NCI-H187 (cell line): ENCODE data around the gene SLC25A2.
"Not testable (repeated sequence)": the region's sequence is repeated elsewhere in the genome, so short reads cannot be mapped to it uniquely, and the experiment has no call there.

ENCODE experiments used
- DNase-seq, 2 experiments: peaks; one replicate each; lab custom pipeline; 2025; lab: John Stamatoyannopoulos, UW

Gene SLC25A2

DNA sequence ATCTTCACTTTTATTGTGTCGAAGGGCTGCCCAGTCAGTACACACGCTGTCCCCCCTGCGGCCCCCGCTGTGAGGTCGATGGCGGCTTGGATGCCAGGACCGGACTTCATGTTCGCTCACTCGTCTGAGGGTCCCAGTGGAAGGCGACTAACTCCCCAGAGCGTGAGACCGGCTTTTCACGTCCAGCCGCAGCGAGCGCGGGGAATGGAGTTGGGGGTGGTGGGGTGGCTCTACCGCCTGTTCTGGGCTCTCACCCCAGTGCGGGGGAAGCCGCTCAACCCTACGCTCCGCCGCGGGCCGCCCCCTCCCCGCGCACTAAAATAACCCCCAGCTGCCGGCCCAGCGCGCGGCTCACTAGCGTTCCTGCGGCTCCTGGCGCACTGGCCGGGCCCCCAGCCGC is at the start of gene SLC25A2:
Gene SLC25A2 (minus strand): TSS at position 294 of the 400 bp plus-strand sequence. CDS start 184 bp downstream, at position 110.
- no peak for DNase-seq

- DNase-seq: no peak
Measured at GRCh38 chr5:141351591-141351990, 47.7 kb upstream of the SLC25A2 start.

DNA sequence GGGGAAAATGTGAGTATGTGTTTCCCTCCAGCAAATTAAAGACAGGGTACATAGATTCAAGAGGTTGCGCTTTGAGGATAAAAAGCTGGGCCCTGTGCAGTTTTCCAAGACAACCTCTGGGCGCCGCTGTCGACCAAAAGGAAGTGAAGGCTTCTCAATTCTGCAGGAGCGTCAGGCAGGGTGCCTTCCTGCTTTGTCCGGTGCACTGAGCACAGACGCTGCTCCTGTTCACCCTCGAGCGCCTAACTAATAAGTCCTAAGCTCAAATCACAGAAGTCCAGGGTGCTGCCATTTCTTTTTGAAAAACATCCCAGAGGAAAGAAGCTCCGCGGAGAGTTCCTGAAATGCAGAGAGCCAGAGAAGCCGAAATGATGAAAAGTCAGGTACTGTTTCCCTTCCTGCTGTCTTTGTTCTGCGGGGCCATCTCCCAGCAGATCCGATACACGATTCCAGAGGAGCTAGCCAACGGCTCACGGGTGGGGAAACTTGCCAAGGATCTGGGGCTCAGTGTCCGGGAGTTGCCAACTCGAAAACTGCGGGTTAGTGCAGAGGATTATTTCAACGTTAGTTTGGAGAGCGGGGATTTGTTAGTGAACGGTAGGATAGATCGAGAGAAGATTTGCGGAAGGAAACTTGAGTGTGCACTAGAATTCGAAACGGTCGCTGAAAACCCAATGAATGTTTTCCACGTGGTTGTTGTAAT is 46.2 kb upstream of the SLC25A2 start, which contains the start of gene PCDHGB1:
Gene PCDHGB1 (plus strand): TSS at position 183 of the 703 bp plus-strand sequence. CDS start 162 bp downstream, at position 345.
- peak; percentile 22 to 40 for DNase-seq

GRCh38 chr5:141346017-141346416 is 42.2 kb upstream of the SLC25A2 start:
- DNase-seq: not testable (repeated sequence)

DNA sequence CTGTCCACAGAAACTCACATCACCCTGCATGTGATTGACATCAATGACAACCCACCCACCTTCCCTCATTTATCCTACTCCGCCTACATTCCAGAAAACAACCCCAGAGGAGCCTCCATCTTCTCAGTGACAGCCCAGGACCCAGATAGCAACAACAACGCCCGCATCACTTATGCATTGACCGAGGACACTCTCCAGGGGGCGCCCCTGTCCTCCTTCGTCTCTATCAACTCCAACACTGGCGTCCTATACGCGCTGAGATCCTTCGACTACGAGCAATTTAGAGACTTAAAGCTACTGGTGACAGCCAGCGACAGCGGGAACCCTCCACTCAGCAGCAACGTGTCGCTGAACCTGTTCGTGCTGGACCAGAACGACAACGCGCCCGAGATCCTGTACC is 41.5 kb upstream of the SLC25A2 start:
- no peak for DNase-seq

- DNase-seq: no peak
Measured at GRCh38 chr5:141343953-141344463, 40.2 kb upstream of the SLC25A2 start.

GRCh38 chr5:141343242-141343952 is 39.5 kb upstream of the SLC25A2 start, which contains the start of gene PCDHGA3:
PCDHGA3 (plus strand) TSS chr5:141343829; CDS start chr5:141344034, 205 bp downstream.
- DNase-seq: no peak

DNA sequence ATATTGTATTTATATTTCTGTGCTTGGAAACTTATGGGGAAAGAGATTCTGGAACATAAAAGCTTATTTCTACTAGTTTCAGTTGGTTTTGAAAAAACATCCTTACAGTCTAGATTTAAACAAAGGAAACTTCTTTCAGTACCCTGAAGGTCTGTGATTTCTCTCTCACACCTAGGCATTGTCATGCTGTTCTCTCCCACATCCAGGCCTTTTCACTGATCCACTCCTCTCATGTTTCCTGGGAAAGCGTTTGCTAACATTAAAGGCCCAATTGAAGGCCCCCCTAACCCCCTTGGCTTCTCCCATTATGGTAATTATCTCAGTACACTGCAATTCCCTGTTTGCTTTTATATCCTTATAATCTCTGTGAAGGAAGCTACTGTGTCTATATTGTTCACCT is 38.9 kb upstream of the SLC25A2 start:
- no peak for DNase-seq

DNA sequence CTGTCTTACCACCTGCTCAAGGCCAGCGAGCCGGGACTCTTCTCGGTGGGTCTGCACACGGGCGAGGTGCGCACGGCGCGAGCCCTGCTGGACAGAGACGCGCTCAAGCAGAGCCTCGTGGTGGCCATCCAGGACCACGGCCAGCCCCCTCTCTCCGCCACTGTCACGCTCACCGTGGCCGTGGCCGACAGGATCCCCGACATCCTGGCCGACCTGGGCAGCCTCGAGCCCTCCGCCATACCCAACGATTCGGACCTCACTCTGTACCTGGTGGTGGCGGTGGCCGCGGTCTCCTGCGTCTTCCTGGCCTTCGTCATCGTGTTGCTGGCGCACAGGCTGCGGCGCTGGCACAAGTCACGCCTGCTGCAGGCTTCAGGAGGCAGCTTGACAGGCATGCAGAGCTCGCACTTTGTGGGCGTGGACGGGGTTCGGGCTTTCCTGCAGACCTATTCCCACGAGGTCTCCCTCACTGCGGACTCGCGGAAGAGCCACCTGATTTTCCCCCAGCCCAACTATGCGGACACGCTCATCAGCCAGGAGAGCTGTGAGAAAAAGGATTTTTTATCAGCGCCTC is 37.0 kb upstream of the SLC25A2 start:
- not testable (repeated sequence) for DNase-seq

DNA sequence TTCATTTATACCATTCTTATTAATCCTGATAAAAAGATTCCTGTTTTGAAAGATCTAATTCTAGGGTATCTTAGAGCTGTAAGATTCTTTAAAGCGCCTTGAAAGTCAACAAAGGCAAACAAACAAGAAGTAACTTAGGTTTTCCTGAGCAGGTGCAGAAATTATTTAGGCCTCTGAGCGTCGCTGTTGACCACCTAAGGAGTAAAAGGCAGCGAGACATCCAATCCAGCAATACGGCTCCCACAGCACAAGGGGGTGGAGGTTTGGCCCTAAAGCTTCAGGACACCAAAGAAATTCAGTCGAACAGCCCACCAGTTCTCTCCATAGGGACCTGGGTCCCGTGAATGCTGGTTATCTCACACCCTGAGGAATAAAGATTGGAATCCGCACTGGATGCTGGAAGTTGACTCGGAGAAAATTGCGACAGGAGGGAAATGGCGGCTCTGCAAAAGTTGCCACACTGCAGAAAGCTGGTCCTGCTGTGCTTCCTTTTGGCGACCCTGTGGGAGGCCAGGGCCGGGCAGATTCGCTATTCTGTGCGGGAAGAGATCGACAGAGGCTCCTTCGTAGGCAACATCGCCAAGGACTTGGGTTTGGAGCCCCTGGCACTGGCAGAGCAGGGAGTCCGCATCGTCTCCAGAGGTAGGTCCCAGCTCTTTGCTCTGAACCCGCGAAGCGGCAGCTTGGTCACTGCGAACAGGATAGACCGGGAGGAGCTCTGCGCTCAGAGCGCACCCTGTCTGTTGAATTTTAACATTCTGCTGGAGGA is 34.9 kb upstream of the SLC25A2 start, which contains the start of gene PCDHGA2:
Gene PCDHGA2 (plus strand): TSS at position 223 of the 769 bp plus-strand sequence.
- no peak for DNase-seq

- DNase-seq: not testable (repeated sequence)
Measured at GRCh38 chr5:141332571-141332970, 28.7 kb upstream of the SLC25A2 start.

DNA sequence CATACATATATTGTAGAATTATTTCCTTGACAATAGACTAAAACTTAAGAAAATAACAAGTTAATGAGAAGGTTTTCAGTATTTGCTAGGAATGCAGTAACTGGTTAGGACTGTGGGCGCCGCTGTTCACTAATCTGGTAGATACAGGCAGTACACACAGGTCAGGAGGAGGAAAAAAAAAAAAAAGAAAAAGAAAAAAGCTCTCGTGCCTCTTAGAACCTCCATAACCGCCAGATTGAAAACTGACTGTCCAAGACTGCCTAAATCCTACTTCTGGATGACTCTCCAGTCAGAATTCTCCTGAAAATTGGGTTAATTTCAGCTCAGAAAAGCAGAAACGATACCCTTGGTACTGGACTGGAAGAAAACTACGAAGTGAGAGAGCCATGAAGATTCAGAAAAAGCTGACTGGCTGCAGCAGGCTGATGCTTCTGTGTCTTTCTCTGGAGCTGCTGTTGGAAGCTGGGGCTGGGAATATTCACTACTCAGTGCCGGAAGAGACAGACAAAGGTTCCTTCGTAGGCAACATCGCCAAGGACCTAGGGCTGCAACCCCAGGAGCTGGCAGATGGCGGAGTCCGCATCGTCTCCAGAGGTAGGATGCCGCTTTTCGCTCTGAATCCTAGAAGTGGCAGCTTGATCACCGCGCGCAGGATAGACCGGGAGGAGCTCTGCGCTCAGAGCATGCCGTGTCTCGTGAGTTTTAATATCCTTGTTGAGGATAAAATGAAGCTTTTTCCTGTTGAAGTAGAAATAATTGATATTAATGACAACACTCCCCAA is 26.6 kb upstream of the SLC25A2 start, which contains the start of gene PCDHGA1:
Gene PCDHGA1 (plus strand): TSS at position 216 of the 782 bp plus-strand sequence.
- DNase-seq: no peak

DNA sequence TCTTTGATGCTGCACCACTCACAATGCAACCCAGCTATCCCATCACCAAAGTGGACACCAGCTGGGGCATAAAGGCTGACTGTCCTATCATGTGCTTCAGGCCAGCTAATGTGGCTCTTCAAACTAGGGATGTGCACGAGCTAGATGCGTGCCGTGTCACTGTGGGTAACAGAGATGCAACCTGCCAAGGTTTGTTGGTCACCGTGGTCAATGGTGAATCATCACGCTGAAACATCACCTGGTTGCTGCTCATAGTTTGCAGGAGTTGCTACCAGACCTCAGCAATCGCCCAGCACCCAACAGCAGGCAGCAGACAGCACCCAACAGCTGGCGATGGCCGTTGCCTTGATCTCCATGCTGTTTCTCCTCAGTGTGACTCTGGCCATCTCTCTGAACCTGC is 24.4 kb upstream of the SLC25A2 start:
- DNase-seq: no peak

DNA sequence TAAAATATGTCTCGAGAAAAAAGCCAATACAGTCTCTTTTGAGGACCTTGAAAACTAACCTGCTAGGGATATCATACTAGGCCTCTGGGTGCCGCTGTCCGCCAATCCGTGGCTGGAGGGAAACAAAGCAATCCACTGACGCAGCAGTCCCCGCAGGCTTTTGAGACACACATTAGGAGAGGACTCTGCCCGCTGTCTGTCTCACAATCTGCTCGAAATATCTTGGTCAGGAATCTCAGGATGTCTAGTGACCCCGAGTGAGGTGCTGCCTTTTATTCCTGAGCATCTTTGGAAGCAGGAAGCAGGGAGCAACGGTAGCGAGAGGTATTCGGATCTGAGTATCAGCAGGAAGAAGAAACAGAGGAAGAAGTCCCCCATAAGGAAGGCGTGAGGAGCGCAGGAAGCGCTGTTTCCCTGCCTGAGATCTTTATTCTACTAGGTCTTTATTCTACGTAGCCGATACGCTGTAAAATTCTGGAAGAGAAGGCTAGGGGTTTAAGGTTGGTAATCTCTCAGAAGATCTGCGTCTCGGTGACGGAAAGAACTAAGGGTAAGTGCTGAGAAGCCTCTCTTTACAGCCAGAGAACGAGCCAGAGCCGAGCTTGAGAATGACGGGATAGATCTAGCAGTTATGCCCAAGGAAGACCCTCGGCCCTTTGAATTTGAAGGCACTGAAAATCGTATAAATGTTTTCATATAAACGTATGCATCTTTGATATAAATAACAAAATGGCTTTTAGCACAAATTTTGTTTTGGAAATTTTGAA is 22.4 kb upstream of the SLC25A2 start:
- DNase-seq: peak; percentile 52 to 64

DNA sequence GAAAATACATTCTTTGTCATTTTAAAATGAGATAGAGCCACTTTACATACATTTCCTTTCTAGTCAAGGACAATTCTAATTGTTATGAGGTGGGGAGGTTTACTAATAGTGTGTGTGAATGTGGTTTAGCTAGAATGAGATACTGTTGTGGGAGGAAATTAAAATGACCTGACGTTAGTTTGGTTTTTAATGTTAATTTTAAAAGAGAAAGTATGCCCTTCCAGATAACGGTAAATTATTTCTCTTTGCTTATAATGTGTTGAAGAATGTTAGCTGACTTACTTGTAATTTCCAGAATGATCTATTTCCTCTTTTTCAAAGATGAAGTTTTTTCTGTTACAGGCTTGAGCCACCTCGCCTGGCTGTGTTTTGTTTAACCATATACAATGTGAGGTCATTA is 18.4 kb upstream of the SLC25A2 start:
- no peak for DNase-seq

GRCh38 chr5:141320225-141321169 is 16.6 kb upstream of the SLC25A2 start, which contains the start of gene TAF7:
TAF7 (minus strand) TSS chr5:141320784; CDS start chr5:141320044, 740 bp downstream.
- DNase-seq: peak; percentile 74 to 78

DNA sequence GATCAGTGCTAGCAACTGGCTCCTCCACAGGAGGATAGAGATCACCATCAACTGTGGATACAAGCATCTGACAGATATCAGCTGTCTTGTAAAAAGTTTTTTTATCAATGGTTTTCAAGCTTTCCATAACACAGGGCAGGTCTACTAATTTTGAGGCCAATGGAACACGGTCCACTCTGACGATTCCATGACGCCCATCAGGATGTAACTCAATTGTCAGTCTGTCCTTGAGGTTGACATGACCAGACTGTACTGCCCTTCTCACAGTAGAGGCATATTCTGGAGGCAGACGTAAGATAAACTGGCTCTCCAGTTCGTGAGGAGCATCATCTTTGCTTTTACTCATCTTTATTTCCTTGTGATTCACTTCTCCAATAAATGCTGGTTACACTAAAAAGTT is 15.8 kb upstream of the SLC25A2 start:
- DNase-seq: no peak

- no peak for DNase-seq
Measured at GRCh38 chr5:141319202-141319601, 15.4 kb upstream of the SLC25A2 start.

- DNase-seq: not testable (repeated sequence)
Measured at GRCh38 chr5:141316963-141317362, 13.1 kb upstream of the SLC25A2 start.
